ENCODE data around the gene RPTOR. TPM values are rescaled to one million over a fixed set of nuclear protein-coding genes. Genes with fewer than 3 reads are reported as not detected.

The RPTOR gene
- total RNA-seq, 1 donor from 2014 or later, result 66.7 TPM

DNA sequence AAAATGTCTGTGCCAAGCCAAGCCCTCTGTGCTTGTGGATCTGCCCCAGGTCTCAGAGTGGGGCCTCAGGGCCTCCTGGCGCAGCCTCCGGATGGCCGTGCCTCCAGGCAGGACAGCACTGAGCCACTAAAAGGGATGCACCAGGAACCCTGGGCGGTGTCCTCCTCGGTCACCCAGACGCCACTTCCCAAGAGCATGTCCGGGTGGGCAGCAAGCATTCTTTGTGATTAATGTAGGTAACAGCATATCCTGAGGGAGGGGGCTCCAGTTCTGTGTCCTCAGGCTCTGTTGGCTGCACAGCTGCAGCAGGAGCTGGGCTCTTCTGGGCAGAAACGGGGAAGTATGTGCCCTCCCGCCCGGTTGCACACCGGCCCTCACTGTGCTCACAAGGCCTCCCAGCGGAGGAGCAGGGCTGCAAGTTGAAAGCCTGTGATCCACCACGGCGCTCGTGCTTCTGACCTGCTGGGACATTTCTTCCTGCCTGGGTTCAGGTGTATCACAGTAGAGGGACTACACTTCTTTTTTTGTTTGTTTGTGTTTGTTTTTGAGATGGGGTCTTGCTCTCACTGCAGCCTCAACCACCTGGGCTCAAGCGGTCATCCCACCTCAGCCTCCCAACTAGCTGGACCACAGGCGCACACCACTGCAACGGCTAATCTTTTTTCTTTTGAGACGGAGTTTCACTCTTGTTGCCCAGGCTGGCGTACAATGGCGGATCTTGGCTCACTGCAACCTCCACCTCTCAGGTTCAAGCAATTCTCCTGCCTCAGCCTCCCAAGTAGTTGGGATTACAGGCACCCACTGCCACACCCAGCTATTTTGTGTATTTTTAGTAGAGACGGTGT lies 409.1 kb downstream of the RPTOR start:
- Mint-ChIP-seq H3K27me3 (ENCODE audit: insufficient read depth) (no peaks in the 10 kb centered on the region), H3K4me3 (no peak overlapping the region), H3K9me3 (no peaks in the 10 kb centered on the region), H3K36me3 (ENCODE audit: low read depth) (peaks cover 2% of the 10 kb centered on the region), H3K4me1 (ENCODE audit: low read depth) (no peaks in the 10 kb centered on the region), H3K27ac (no peak overlapping the region)
- intact Hi-C loops (cut with micrococcal nuclease), result no loop called here
- no peak for DNase-seq (ENCODE audit: low spot score)

DNA sequence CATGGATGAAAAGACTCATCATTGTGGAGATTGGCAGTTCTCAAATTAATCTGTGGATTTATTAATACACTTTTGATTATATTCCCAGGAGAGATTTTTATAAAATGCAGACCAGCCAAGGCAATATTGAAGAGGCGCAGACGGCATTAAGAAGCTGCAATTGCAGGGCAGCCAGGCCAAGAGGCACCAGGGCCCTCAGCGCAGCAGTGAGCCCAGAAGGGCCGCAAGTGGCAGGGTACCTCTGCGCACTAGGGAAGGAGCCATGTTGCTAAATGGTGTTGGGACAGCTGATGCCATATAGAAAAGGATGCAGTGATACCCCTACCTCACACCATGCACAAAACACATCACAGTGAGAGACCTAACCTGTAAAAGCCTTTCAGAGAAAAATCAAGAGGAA lies 410.4 kb downstream of the RPTOR start:
- DNase-seq (ENCODE audit: low spot score), result no peak
- H3K27ac Mint-ChIP-seq, result no peak overlapping the region
- H3K27me3 Mint-ChIP-seq (ENCODE audit: insufficient read depth), result no peaks in the 10 kb centered on the region
- no peak overlapping the region for H3K4me3 Mint-ChIP-seq
- intact Hi-C loops (cut with micrococcal nuclease), result no loop called here
- H3K36me3 Mint-ChIP-seq (ENCODE audit: low read depth), result peaks cover 2% of the 10 kb centered on the region
- no peaks in the 10 kb centered on the region for H3K9me3 Mint-ChIP-seq
- no peaks in the 10 kb centered on the region for H3K4me1 Mint-ChIP-seq (ENCODE audit: low read depth)

DNA sequence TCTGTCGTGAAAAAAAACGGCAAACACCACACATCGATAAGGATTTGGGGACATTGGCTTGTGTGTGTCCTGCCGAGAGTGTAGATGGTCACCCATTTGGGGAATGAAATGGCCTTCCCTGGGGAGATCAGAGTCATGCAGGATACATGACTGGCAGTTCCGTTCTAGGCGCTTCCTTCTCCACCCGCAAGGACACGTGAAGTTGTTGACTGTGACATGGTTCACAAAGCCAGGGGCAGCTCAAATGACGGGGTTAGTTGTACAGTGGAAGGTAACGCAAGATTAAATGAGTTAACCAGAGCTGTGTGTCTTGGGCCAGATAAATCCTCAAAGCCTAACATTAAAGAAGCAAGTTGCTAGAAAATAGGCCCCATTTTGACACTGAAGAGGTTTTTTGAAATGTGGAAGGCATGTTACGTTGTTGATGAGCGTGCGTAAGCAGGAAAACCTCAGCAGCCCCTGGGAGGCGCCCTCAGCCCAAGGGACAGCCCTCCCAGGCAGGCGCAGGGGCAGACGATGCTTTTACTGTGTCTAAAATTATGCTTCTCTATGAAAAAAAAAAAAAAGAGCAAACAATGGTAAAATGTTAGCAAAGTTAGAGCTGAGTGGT lies 411.1 kb downstream of the RPTOR start:
- no peaks in the 10 kb centered on the region for H3K4me1 Mint-ChIP-seq (ENCODE audit: low read depth)
- intact Hi-C loops (cut with micrococcal nuclease), result no loop called here
- DNase-seq (ENCODE audit: low spot score), result no peak
- no peaks in the 10 kb centered on the region for H3K9me3 Mint-ChIP-seq
- H3K36me3 Mint-ChIP-seq (ENCODE audit: low read depth), result no peaks in the 10 kb centered on the region
- no peaks in the 10 kb centered on the region for H3K27me3 Mint-ChIP-seq (ENCODE audit: insufficient read depth)
- no peak overlapping the region for H3K27ac Mint-ChIP-seq
- no peak overlapping the region for H3K4me3 Mint-ChIP-seq

DNA sequence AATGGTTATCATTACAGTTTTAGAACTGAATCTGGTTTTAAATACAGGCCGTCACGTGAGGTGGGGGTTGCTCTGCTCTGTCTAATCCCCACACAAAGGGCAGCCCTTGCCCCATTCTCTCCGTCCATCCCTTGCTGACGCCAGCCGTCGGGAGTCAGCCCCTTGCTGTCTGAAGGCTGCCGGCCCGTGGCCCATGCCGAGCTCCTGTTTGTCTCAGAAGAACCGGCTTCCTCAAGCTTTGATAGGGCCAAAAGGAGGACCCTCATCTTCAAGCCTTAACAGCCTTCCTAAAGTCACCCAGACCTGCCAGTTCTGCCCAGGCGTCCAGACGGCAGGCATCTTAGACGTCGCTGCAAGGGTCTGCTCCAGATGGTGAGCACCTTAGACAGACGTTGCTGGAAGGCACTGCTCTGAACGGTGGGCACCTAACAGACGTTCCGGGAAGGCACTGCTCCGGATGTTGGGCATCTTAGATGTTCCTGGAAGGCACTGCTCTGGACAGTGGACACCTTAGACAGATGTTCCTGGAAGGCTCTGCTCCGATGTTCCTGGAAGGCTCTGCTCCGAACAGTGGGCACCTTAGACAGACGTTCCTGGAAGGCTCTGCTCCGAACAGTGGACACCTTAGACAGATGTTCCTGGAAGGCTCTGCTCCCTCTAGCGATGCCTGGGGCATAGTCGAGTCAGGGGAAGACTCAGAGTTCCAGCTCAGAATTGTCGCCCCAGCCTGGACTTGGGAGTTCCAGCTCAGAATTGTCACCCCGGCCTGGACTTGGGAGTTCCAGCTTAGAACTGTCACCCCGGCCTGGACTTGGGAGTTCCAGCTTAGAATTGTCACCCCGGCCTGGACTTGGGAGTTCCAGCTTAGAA lies 411.9 kb downstream of the RPTOR start:
- H3K27ac Mint-ChIP-seq, result no peak overlapping the region
- no peaks in the 10 kb centered on the region for H3K27me3 Mint-ChIP-seq (ENCODE audit: insufficient read depth)
- intact Hi-C loops (cut with micrococcal nuclease), result no loop called here
- no peaks in the 10 kb centered on the region for H3K36me3 Mint-ChIP-seq (ENCODE audit: low read depth)
- no peak overlapping the region for H3K4me3 Mint-ChIP-seq
- no peaks in the 10 kb centered on the region for H3K4me1 Mint-ChIP-seq (ENCODE audit: low read depth)
- no peak for DNase-seq (ENCODE audit: low spot score)
- no peaks in the 10 kb centered on the region for H3K9me3 Mint-ChIP-seq

DNA sequence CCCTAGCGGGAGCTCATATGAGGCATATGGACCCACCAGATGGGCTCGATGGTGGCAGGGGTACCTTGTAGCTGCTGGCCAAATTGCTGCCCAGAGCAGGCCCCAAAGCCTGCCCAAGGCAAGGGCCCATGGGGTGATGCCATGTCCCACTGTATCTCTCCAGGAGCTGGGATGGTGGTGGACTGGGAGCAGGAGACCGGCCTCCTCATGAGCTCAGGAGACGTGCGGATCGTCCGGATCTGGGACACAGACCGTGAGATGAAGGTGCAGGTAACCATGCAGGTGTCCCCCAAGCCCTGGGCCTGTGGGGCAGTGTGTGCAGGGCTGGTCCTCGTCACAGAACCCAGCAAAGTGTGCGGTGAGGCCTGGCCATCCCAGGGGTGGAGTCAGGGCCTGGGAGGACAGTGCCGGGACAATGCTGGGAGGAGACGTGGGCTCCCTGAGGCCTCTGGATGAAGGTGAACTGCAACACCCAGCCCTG lies 412.9 kb downstream of the RPTOR start:
- no peaks in the 10 kb centered on the region for H3K9me3 Mint-ChIP-seq
- no peaks in the 10 kb centered on the region for H3K4me1 Mint-ChIP-seq (ENCODE audit: low read depth)
- no peak overlapping the region for H3K27ac Mint-ChIP-seq
- H3K27me3 Mint-ChIP-seq (ENCODE audit: insufficient read depth), result no peaks in the 10 kb centered on the region
- intact Hi-C loops (cut with micrococcal nuclease), result no loop called here
- no peak for DNase-seq (ENCODE audit: low spot score)
- H3K4me3 Mint-ChIP-seq, result no peak overlapping the region
- no peaks in the 10 kb centered on the region for H3K36me3 Mint-ChIP-seq (ENCODE audit: low read depth)

DNA sequence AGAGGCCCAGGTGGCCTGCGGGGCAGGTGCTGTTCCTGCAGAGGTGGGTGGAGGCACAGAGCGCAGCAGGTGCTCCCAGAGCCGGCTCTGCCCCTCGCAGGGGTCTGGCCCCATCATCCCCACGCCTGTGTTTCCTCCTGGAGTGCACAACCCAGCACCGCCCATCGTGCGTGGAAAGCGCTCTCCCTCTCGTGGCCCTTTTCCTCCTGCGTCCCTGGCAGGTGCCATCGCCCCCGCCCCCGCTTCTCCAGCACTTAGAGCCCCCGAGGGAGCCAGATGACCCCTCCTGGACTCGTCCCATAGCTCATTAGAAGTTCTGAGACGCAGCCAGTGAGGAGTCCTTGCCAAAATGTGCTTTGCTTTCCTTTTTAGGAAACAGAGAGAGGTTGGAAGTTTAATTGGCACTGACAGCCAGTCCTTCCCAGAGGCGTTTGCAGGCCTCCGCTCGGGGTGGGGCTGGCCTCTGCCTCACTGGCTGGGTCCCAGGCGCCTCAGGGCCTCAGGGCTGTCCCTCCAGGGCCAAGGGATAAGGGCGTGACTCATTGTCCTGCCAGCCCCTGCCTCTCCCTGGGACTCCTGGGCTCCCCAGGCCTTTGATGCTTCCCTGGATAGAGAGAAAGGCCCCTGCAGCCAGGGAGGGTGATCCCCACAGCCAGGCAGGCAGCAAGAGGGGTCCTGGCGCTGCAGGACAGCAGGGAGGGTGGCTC lies 414.8 kb downstream of the RPTOR start:
- intact Hi-C loops (cut with micrococcal nuclease), result no loop called here
- DNase-seq (ENCODE audit: low spot score), result no peak
- H3K27me3 Mint-ChIP-seq (ENCODE audit: insufficient read depth), result no peaks in the 10 kb centered on the region
- no peak overlapping the region for H3K4me3 Mint-ChIP-seq
- no peaks in the 10 kb centered on the region for H3K9me3 Mint-ChIP-seq
- H3K4me1 Mint-ChIP-seq (ENCODE audit: low read depth), result no peaks in the 10 kb centered on the region
- H3K36me3 Mint-ChIP-seq (ENCODE audit: low read depth), result peaks cover 2% of the 10 kb centered on the region
- no peak overlapping the region for H3K27ac Mint-ChIP-seq

DNA sequence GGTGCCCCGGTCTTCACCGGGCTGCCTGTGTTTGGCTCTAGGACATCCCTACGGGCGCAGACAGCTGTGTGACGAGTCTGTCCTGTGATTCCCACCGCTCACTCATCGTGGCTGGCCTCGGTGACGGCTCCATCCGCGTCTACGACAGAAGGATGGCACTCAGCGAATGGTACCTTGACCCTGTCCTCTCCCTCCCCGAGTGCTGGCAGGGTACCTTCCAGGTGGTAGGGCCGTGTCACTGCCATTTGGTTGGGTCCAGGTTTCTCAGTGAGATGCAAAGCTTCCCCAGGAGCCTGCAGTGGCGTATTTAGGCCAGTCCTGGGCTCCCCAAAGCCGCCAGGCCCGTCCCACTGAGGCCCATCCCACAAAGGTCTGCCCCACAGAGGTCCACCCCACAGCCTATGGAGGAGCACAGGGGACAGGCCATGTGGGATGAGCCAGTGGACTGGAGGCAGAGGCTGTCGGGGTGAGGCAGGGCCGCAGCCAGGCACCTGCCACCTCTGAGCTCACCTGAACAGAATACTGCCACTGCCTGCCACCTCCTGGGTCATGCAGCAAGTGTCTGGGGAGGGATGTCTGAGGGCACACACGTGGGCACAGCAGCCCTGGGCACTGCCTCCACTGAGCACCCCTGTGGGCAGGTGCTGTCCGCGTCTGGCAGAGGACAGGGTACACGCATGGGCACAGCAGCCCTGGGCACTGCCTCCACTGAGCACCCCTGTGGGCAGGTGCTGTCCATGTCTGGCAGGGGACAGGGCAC lies 415.6 kb downstream of the RPTOR start:
- H3K27ac Mint-ChIP-seq, result no peak overlapping the region
- H3K9me3 Mint-ChIP-seq, result no peaks in the 10 kb centered on the region
- no peaks in the 10 kb centered on the region for H3K27me3 Mint-ChIP-seq (ENCODE audit: insufficient read depth)
- peaks cover 4% of the 10 kb centered on the region for H3K36me3 Mint-ChIP-seq (ENCODE audit: low read depth)
- no peaks in the 10 kb centered on the region for H3K4me1 Mint-ChIP-seq (ENCODE audit: low read depth)
- intact Hi-C loops (cut with micrococcal nuclease), result no loop called here
- no peak overlapping the region for H3K4me3 Mint-ChIP-seq
- DNase-seq (ENCODE audit: low spot score), result no peak

DNA sequence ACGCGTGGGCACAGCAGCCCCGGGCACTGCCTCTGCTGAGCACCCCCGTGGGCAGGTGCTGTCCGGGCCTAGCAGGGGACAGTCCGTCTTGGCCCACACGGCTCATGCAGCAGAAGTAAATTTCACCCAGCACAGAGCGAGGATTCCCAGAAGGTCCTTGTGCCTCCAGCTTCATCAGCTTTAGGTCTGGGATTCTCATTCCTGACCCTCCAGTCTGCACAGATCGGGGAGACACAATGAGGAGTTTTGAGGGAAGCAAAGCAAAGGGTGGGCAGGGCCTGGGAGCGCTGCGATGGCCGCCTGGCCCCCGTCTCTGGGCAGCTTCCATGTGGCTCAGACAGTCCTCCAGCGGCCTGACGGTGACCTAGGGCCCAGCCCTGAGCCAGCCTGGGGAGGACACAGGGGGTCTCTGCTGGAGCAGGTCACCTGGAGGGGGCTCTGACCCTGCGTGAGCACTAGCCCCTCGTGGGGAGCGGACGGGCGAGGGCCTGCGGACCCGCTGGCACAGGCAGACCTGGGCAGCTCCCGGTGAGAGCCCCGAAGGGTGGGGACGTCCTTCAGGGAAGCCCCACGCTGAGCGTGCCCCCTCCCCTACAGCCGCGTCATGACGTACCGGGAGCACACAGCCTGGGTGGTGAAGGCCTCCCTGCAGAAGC lies 416.3 kb downstream of the RPTOR start:
- H3K27me3 Mint-ChIP-seq (ENCODE audit: insufficient read depth), result no peaks in the 10 kb centered on the region
- no peaks in the 10 kb centered on the region for H3K4me1 Mint-ChIP-seq (ENCODE audit: low read depth)
- intact Hi-C loops (cut with micrococcal nuclease), result no loop called here
- DNase-seq (ENCODE audit: low spot score), result no peak
- H3K4me3 Mint-ChIP-seq, result no peak overlapping the region
- no peak overlapping the region for H3K27ac Mint-ChIP-seq
- H3K9me3 Mint-ChIP-seq, result no peaks in the 10 kb centered on the region
- H3K36me3 Mint-ChIP-seq (ENCODE audit: low read depth), result peaks cover 8% of the 10 kb centered on the region

DNA sequence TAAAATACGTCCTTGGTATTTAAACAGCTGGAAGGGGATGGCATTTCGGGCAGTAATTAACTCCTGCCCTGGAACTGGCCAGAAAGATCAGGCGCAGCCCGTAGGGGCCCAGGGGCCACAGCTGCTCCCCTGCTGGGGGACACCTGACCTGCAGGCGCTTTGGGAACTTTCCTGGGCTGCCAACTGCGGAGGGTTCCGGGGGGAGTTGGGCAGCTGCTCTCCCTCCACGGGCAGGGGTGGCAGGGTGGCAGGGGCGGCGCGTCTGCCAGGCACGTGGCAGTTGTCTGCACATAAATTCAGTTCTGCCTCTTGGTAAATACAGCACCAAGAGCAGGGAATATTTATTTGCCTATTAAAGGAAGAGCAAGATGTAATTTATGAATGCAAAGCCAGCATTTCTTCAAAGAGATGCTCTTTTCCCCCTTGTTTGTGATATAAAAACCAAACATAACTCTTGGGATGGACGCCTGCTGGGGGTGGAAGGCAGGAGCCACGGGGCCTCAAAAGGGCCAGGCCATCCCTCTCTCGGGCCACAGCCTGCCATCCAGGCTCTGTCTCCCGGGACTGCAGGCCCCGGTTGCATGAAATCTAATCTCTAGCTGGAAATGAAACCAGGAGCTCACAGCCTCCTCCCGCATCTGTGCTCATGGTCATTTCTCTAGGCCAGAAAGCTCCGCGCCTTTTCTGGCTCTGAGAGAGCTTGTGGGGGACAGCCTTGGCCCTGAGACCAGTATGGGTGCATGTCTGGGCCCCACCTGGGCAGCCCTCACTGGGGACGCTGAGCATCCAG lies 417.1 kb downstream of the RPTOR start:
- H3K36me3 Mint-ChIP-seq (ENCODE audit: low read depth), result peaks cover 8% of the 10 kb centered on the region
- intact Hi-C loops (cut with micrococcal nuclease), result no loop called here
- H3K4me1 Mint-ChIP-seq (ENCODE audit: low read depth), result no peaks in the 10 kb centered on the region
- no peak overlapping the region for H3K27ac Mint-ChIP-seq
- H3K4me3 Mint-ChIP-seq, result no peak overlapping the region
- H3K27me3 Mint-ChIP-seq (ENCODE audit: insufficient read depth), result no peaks in the 10 kb centered on the region
- no peaks in the 10 kb centered on the region for H3K9me3 Mint-ChIP-seq
- no peak for DNase-seq (ENCODE audit: low spot score)

DNA sequence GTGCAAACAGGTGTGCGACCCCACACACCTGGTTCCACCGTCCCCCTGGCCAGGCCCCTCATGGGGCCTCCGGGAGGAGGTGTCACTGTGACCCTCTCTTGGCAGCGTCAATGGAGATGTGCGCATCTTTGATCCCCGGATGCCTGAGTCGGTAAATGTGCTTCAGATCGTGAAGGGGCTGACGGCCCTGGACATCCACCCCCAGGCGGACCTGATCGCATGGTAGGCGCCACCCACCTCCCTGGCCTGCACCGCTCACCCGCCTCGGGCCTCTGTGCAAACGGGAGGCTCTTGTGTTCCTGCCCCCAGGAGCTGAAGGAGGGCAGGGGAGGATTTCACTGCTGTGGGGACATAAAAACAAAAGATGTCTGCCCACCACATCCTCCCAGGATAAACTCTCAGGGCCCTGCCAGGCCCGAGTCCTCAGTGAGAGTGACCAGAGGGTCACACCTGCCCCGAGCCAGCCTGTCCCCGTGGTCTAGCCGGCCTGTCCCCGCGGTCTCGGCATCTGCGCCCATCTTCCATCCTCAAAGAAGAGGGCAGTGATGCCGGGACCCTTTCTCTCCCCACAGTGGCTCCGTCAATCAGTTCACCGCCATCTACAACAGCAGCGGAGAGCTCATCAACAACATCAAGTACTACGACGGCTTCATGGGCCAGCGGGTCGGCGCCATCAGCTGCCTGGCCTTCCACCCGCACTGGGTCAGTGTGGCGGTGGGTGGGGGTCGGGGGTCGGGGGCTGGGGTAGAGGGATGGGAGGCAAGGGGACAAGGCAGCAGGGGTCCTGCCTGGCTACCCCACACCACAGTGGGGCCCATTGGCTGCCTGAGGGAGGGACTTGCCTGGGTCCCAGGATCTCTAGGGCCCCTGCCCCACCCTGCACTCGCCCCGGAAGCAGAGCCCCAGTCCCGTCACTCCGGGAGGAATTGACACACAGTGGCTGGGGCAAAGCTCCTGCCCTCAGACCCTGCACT lies 418.0 kb downstream of the RPTOR start:
- Mint-ChIP-seq H3K27ac (no peak overlapping the region), H3K27me3 (ENCODE audit: insufficient read depth) (no peaks in the 10 kb centered on the region), H3K36me3 (ENCODE audit: low read depth) (peaks cover 10% of the 10 kb centered on the region), H3K4me3 (no peak overlapping the region), H3K4me1 (ENCODE audit: low read depth) (no peaks in the 10 kb centered on the region), H3K9me3 (no peaks in the 10 kb centered on the region)
- no peak for DNase-seq (ENCODE audit: low spot score)
- intact Hi-C loops (cut with micrococcal nuclease), result no loop called here

Data from activated T-helper 1 cell treated with anti-CD3 and anti-CD28 coated beads, Interleukin-12 subunit alpha, Interleukin-12 subunit beta, Interleukin-2, Interleukin-4 antibody, amounts not matched to agents 30 ng/mL and 10 ng/mL and 1 ng/mL, durations not matched to agents 14 hours and 24 hours and 36 hours (primary cell).